NT2/D1 (cell line): ENCODE results near the gene ITM2B.
A peak's percentile ranks its signal among the peaks of the same experiment; 100 is the strongest.

Experiments used
- DNase-seq: peaks from one replicate; pipeline ENCODE4 v3.0.0-alpha.2; 2011; ENCODE audit warnings: low read depth, low spot score
- H3K27me3 ChIP-seq: 2 replicates; pipeline ENCODE4 v1.6.0; 2011; ENCODE audit warnings: mild to moderate bottlenecking; ENCODE audit not compliant: insufficient read length, insufficient read depth
- H3K36me3 ChIP-seq: 2 replicates; pipeline ENCODE4 v1.6.1; 2011; ENCODE audit warnings: mild to moderate bottlenecking, low read length, mixed read lengths; ENCODE audit not compliant: insufficient read depth, insufficient read length
- H3K4me1 ChIP-seq: 2 replicates; pipeline ENCODE4 v1.5.1; 2011; ENCODE audit not compliant: insufficient read depth, insufficient read length
- H3K4me3 ChIP-seq: 2 replicates; pipeline ENCODE4 v1.5.1; 2011; ENCODE audit warnings: low read depth; ENCODE audit not compliant: insufficient read length
- H3K9ac ChIP-seq: 2 replicates; pipeline ENCODE4 v1.6.0; 2011; ENCODE audit warnings: low read depth; ENCODE audit not compliant: insufficient read length
- H3K9me3 ChIP-seq: 2 replicates; pipeline ENCODE4 v1.5.1; 2011; ENCODE audit warnings: mild to moderate bottlenecking, low read length; ENCODE audit not compliant: insufficient read depth
- SUZ12 ChIP-seq: IDR thresholded peaks from 2 replicates; pipeline ENCODE4 v1.6.1; 2011; ENCODE audit not compliant: insufficient read length, insufficient read depth; ENCODE audit errors: extremely low read depth
- YY1 ChIP-seq: IDR thresholded peaks from 2 replicates; pipeline ENCODE4 v1.6.1; 2011; ENCODE audit not compliant: insufficient read length, insufficient read depth
- ZNF274 ChIP-seq: IDR thresholded peaks from 2 replicates; pipeline ENCODE4 v1.6.1; 2011; ENCODE audit warnings: mild to moderate bottlenecking, low read depth, low read length

Gene ITM2B

GRCh38 chr13:48260970-48261369 is 28.0 kb downstream of the ITM2B start:
- no peaks in the 10 kb centered on the region for H3K27me3 ChIP-seq
- peaks cover 79% of the 10 kb centered on the region for H3K36me3 ChIP-seq
- peaks cover 6% of the 10 kb centered on the region for H3K4me1 ChIP-seq
- no peak overlapping the region for H3K4me3 ChIP-seq
- no peak for DNase-seq
- H3K9ac ChIP-seq: no peak overlapping the region
- no peaks in the 10 kb centered on the region for H3K9me3 ChIP-seq
- TF ChIP-seq YY1: no peak
- no peak for TF ChIP-seq ZNF274
- TF ChIP-seq SUZ12: no peak

GRCh38 chr13:48263196-48263595 is 30.2 kb downstream of the ITM2B start:
- Histone ChIP-seq H3K36me3 (peaks cover 59% of the 10 kb centered on the region), H3K27me3 (no peaks in the 10 kb centered on the region), H3K9ac (no peak overlapping the region), H3K4me3 (no peak overlapping the region), H3K4me1 (peaks cover 6% of the 10 kb centered on the region), H3K9me3 (no peaks in the 10 kb centered on the region)
- peak; percentile 5 for DNase-seq
- TF ChIP-seq ZNF274: no peak
- no peak for TF ChIP-seq YY1
- TF ChIP-seq SUZ12: no peak

- H3K36me3 ChIP-seq: peaks cover 52% of the 10 kb centered on the region
- no peak overlapping the region for H3K4me3 ChIP-seq
- no peaks in the 10 kb centered on the region for H3K9me3 ChIP-seq
- no peak overlapping the region for H3K9ac ChIP-seq
- DNase-seq: no peak
- no peaks in the 10 kb centered on the region for H3K27me3 ChIP-seq
- TF ChIP-seq SUZ12 (no peak), ZNF274 (no peak), YY1 (no peak)
- H3K4me1 ChIP-seq: peaks cover 6% of the 10 kb centered on the region
These were observed 31.1 kb downstream of the ITM2B start for GRCh38 chr13:48264058-48264457.

- DNase-seq: no peak
- H3K4me1 ChIP-seq: peaks cover 6% of the 10 kb centered on the region
- H3K4me3 ChIP-seq: no peak overlapping the region
- H3K27me3 ChIP-seq: no peaks in the 10 kb centered on the region
- no peaks in the 10 kb centered on the region for H3K9me3 ChIP-seq
- TF ChIP-seq SUZ12 (no peak), YY1 (no peak), ZNF274 (no peak)
- no peak overlapping the region for H3K9ac ChIP-seq
- peaks cover 49% of the 10 kb centered on the region for H3K36me3 ChIP-seq
These were observed 32.3 kb downstream of the ITM2B start for GRCh38 chr13:48265217-48265815.

GRCh38 chr13:48266150-48266549 is 33.1 kb downstream of the ITM2B start:
- no peak for TF ChIP-seq YY1
- TF ChIP-seq SUZ12: no peak
- TF ChIP-seq ZNF274: no peak
- Histone ChIP-seq H3K9me3 (no peaks in the 10 kb centered on the region), H3K4me3 (no peak overlapping the region), H3K4me1 (peaks cover 6% of the 10 kb centered on the region), H3K27me3 (no peaks in the 10 kb centered on the region), H3K9ac (no peak overlapping the region), H3K36me3 (peaks cover 40% of the 10 kb centered on the region)
- no peak for DNase-seq

- H3K4me1 ChIP-seq: peaks cover 6% of the 10 kb centered on the region
- no peak overlapping the region for H3K4me3 ChIP-seq
These were observed 34.0 kb downstream of the ITM2B start for GRCh38 chr13:48266701-48267639.

GRCh38 chr13:48268019-48268418 is 35.0 kb downstream of the ITM2B start:
- peaks cover 3% of the 10 kb centered on the region for H3K4me1 ChIP-seq
- H3K4me3 ChIP-seq: no peak overlapping the region
- H3K9me3 ChIP-seq: no peaks in the 10 kb centered on the region
- H3K27me3 ChIP-seq: no peaks in the 10 kb centered on the region
- peaks cover 23% of the 10 kb centered on the region for H3K36me3 ChIP-seq
- DNase-seq: no peak
- TF ChIP-seq YY1 (no peak), SUZ12 (no peak), ZNF274 (no peak)
- no peak overlapping the region for H3K9ac ChIP-seq

More at GRCh38 chr13:48266701-48267639, 34.0 kb downstream of the ITM2B start:
- no peak for TF ChIP-seq YY1
- TF ChIP-seq ZNF274: no peak
- no peak for TF ChIP-seq SUZ12
- Histone ChIP-seq H3K36me3 (peaks cover 34% of the 10 kb centered on the region), H3K9me3 (no peaks in the 10 kb centered on the region), H3K27me3 (no peaks in the 10 kb centered on the region), H3K9ac (no peak overlapping the region)
- no peak for DNase-seq
